GM23338 (cell line): ENCODE results near the gene KLHL33. TPM values are rescaled to one million over a fixed set of nuclear protein-coding genes. Genes with fewer than 3 reads are reported as not detected.

ENCODE experiments used
- ATAC-seq: fragments of 200-7000 bp; cut with Tn5 transposase; 3 replicates; pipeline ENCODE4 v1.9.1; 2020
- DNase-seq: peaks from one replicate; pipeline ENCODE4 v3.0.0-alpha.2; 2015; ENCODE audit warnings: low spot score
- H2AFZ ChIP-seq: fragments of 200-600 bp; sonication (generic); 2 replicates; pipeline ENCODE4 v1.8.0; 2016; ENCODE audit warnings: antibody characterized with exemption, mild to moderate bottlenecking, moderate library complexity
- H3F3A ChIP-seq: fragments of 200-600 bp; sonication (generic); replicated peaks from 2 replicates; pipeline ENCODE4 v1.8.0; 2017; ENCODE audit warnings: antibody characterized with exemption, mixed run types, low read depth
- H3K27ac ChIP-seq: fragments of 200-600 bp; sonication (generic); 2 replicates; pipeline ENCODE4 v1.6.1; 2016; ENCODE audit warnings: low read depth
- H3K27me3 ChIP-seq: fragments of 200-600 bp; sonication (generic); 2 replicates; pipeline ENCODE4 v1.8.0; 2016; ENCODE audit warnings: mild to moderate bottlenecking, mixed run types, moderate library complexity; ENCODE audit not compliant: insufficient read depth
- H3K36me3 ChIP-seq: fragments of 200-600 bp; sonication (generic); 2 replicates; pipeline ENCODE4 v1.8.0; 2016; ENCODE audit warnings: mild to moderate bottlenecking; ENCODE audit not compliant: insufficient read depth
- H3K4me1 ChIP-seq: fragments of 200-600 bp; sonication (generic); 2 replicates; pipeline ENCODE4 v1.8.0; 2016; ENCODE audit warnings: mild to moderate bottlenecking, moderate library complexity; ENCODE audit not compliant: insufficient read depth
- H3K4me2 ChIP-seq: fragments of 200-600 bp; sonication (generic); 2 replicates; pipeline ENCODE4 v1.7.1; 2017; ENCODE audit warnings: mixed run types
- H3K4me3 ChIP-seq: fragments of 200-600 bp; sonication (generic); 2 replicates; pipeline ENCODE4 v1.6.1; 2016; ENCODE audit warnings: mixed run types
- H3K79me2 ChIP-seq: fragments of 200-600 bp; sonication (generic); replicated peaks from 2 replicates; pipeline ENCODE4 v1.8.0; 2017; ENCODE audit warnings: mild to moderate bottlenecking; ENCODE audit not compliant: insufficient read depth
- H3K9me2 ChIP-seq: fragments of 200-600 bp; sonication (generic); 2 replicates; pipeline ENCODE4 v1.8.0; 2017; ENCODE audit not compliant: insufficient read depth
- H4K20me1 ChIP-seq: fragments of 200-600 bp; sonication (generic); replicated peaks from 2 replicates; pipeline ENCODE4 v1.8.0; 2017; ENCODE audit warnings: mild to moderate bottlenecking; ENCODE audit not compliant: insufficient read depth
- H3K27ac Mint-ChIP-seq: 2 replicates; pipeline ENCODE4 v1.8.0; 2020; ENCODE audit warnings: inconsistent platforms, mild to moderate bottlenecking, moderate library complexity, mixed read lengths
- H3K27me3 Mint-ChIP-seq: 3 replicates; pipeline ENCODE4 v1.8.0; 2022; ENCODE audit warnings: low read depth, mild to moderate bottlenecking, moderate library complexity, mixed read lengths, inconsistent platforms; ENCODE audit not compliant: insufficient read depth, poor library complexity
- H3K36me3 Mint-ChIP-seq: 3 replicates; pipeline ENCODE4 v1.8.0; 2021; ENCODE audit warnings: low read depth, mild to moderate bottlenecking, inconsistent platforms, moderate library complexity, mixed read lengths
- H3K4me1 Mint-ChIP-seq: 3 replicates; pipeline ENCODE4 v1.8.0; 2020; ENCODE audit warnings: mild to moderate bottlenecking, inconsistent platforms, mixed read lengths
- H3K4me3 Mint-ChIP-seq: 3 replicates; pipeline ENCODE4 v1.8.0; 2021; ENCODE audit warnings: moderate library complexity, mild to moderate bottlenecking, inconsistent platforms, mixed read lengths
- H3K9me3 Mint-ChIP-seq: 3 replicates; pipeline ENCODE4 v1.8.0; 2020; ENCODE audit warnings: moderate library complexity, mild to moderate bottlenecking, inconsistent platforms, mixed read lengths
- CTCF ChIP-seq, 2 experiments: fragments of 200-600 bp in 1 of 2; sonication (generic) in 1 of 2; conservative IDR thresholded peaks; 2 replicates each; pipeline versions ENCODE4 v1.5.1 to v1.6.1; 2016 to 2017; ENCODE audit warnings: antibody characterized with exemption in 2 of 2, low read depth in 2 of 2, mild to moderate bottlenecking in 2 of 2, moderate library complexity in 1 of 2
- ETS1 ChIP-seq: IDR thresholded peaks from 2 replicates; pipeline ENCODE4 v1.6.1; 2016; ENCODE audit warnings: antibody characterized with exemption
- EZH2 ChIP-seq: fragments of 200-600 bp; sonication (generic); IDR thresholded peaks from one replicate; pipeline ENCODE4 v1.8.0; 2017; ENCODE audit warnings: antibody characterized with exemption, mild to moderate bottlenecking, low read depth; ENCODE audit not compliant: unreplicated experiment
- EZH2phosphoT487 ChIP-seq: fragments of 200-600 bp; sonication (generic); IDR thresholded peaks from one replicate; pipeline ENCODE4 v1.8.1; 2018; ENCODE audit warnings: antibody characterized with exemption; ENCODE audit not compliant: unreplicated experiment
- JUNB ChIP-seq: IDR thresholded peaks from one replicate; pipeline ENCODE4 v1.6.1; 2016; ENCODE audit warnings: antibody characterized with exemption; ENCODE audit not compliant: unreplicated experiment
- NANOG ChIP-seq: IDR thresholded peaks from 2 replicates; pipeline ENCODE4 v1.6.1; 2016; ENCODE audit warnings: antibody characterized with exemption, borderline replicate concordance
- POLR2AphosphoS5 ChIP-seq: IDR thresholded peaks from 2 replicates; pipeline ENCODE4 v1.6.1; 2016; ENCODE audit warnings: antibody characterized with exemption, low read depth
- STAT1 ChIP-seq: IDR thresholded peaks from one replicate; pipeline ENCODE4 v1.6.1; 2016; ENCODE audit warnings: antibody characterized with exemption; ENCODE audit not compliant: unreplicated experiment
- ZNF114 ChIP-seq: fragments of 250-450 bp; sonication (Bioruptor Pico); IDR thresholded peaks from 2 replicates; pipeline ENCODE4 v1.5.0; 2020; ENCODE audit warnings: mild to moderate bottlenecking, moderate library complexity
- ZNF331 ChIP-seq: fragments of 250-450 bp; sonication (Bioruptor Pico); IDR thresholded peaks from 2 replicates; pipeline ENCODE4 v1.5.0; 2020; ENCODE audit warnings: low read depth, mild to moderate bottlenecking, moderate library complexity
- ZNF462 ChIP-seq: fragments of 250-450 bp; sonication (Bioruptor Pico); IDR thresholded peaks from 2 replicates; pipeline ENCODE4 v1.5.0; 2020; ENCODE audit warnings: mild to moderate bottlenecking, moderate library complexity
- long read RNA-seq: library from polyadenylated mRNA; unstranded; transcript quantifications from one replicate; pipeline ENCODE4 v2.0.0, GENCODE V29; 2020; ENCODE audit not compliant: unreplicated experiment
- polyA plus RNA-seq: library from polyadenylated mRNA; unstranded; fragments of >200 nt; fragmentation: Nextera tagmentation; extraction: Ambion mirVana; gene quantifications from 2 replicates; pipeline ENCODE4 v1.2.1, GENCODE V29; 2016
- total RNA-seq: library from RNA; depleted of rRNA; stranded (reverse); fragments of >200 nt; shearing (Covaris generic); gene quantifications from 2 replicates; pipeline ENCODE4 v1.2.3, GENCODE V29; 2014; rRNA removed

KLHL33 gene
- 0.12 and 0.35 TPM in 2 replicates for total RNA-seq
- polyA plus RNA-seq = 0.09 and 0.15 TPM in 2 replicates
- long read RNA-seq = 0 reads

- Histone ChIP-seq H3F3A (0 out of 2 replicates have a peak, but pooled peaks cover 3% of the 10 kb centered on the region), H3K27me3 (peaks cover 32% of the 10 kb centered on the region), H3K27ac (no peak within 1 kb of the TSS), H3K79me2 (no peaks in the 10 kb centered on the region), H3K4me3 (peak within 1 kb of the TSS; percentile 70), H3K36me3 (no peaks in the 10 kb centered on the region), H3K4me1 (peaks cover 2% of the 10 kb centered on the region; the same call in 1 of the 2 replicates), H3K9me2 (no peaks in the 10 kb centered on the region), H3K4me2 (peak within 1 kb of the TSS; percentile 95), H4K20me1 (no peaks in the 10 kb centered on the region), H2AFZ (peak within 1 kb of the TSS; percentile 100)
- TF ChIP-seq JUNB (no peak), ZNF114 (CRISPR knock-in tag) (no peak), EZH2 (peak; percentile 13)
- peak within 1 kb of the TSS; percentile 81 for H3K4me3 Mint-ChIP-seq
- H3K27me3 Mint-ChIP-seq = peaks cover 23% of the 10 kb centered on the region
- H3K27ac Mint-ChIP-seq = no peak within 1 kb of the TSS
- H3K4me1 Mint-ChIP-seq = peaks cover 17% of the 10 kb centered on the region
- DNase-seq = no peak
- no peaks in the 10 kb centered on the region; the same call in 2 of the 3 replicates for H3K9me3 Mint-ChIP-seq
- peak; percentile 39 for ATAC-seq
- H3K36me3 Mint-ChIP-seq = no peaks in the 10 kb centered on the region; the same call in 2 of the 3 replicates
Observed at GRCh38 chr14:20435582-20436362, at the start of gene KLHL33. Gene KLHL33 (minus strand): TSS chr14:20436166. CDS start chr14:20435811, 355 bp downstream.

- Mint-ChIP-seq H3K27ac (no peak overlapping the region), H3K4me3 (no peak overlapping the region), H3K9me3 (no peaks in the 10 kb centered on the region), H3K36me3 (peaks cover 10% of the 10 kb centered on the region), H3K4me1 (peaks cover 26% of the 10 kb centered on the region), H3K27me3 (peaks cover 2% of the 10 kb centered on the region)
- Histone ChIP-seq H3K4me3 (no peak overlapping the region), H3K4me2 (no peak overlapping the region), H3K79me2 (no peaks in the 10 kb centered on the region), H2AFZ (0 out of 2 replicates have a peak overlapping the region, but pooled peaks have one; percentile 18), H3K4me1 (peaks cover 17% of the 10 kb centered on the region), H3K27me3 (no peaks in the 10 kb centered on the region), H3K27ac (no peak overlapping the region), H3K9me2 (0 out of 2 replicates have a peak, but pooled peaks cover 7% of the 10 kb centered on the region), H3K36me3 (peaks cover 5% of the 10 kb centered on the region), H4K20me1 (no peaks in the 10 kb centered on the region), H3F3A (peaks cover 6% of the 10 kb centered on the region; the same call in 1 of the 2 replicates)
- no peak for ATAC-seq
- no peak for DNase-seq
- TF ChIP-seq ETS1 (no peak), ZNF462 (no peak), NANOG (no peak), ZNF331 (CRISPR knock-in tag) (no peak), JUNB (no peak), CTCF (conservative IDR thresholded peaks at IDR 0.05; ENCODE audit: low read depth in 2 of 2) (no peak), ZNF114 (CRISPR knock-in tag) (no peak), POLR2AphosphoS5 (no peak), EZH2phosphoT487 (no peak), STAT1 (no peak), EZH2 (no peak)
Observed at GRCh38 chr14:20482382-20482781, 46.4 kb upstream of the KLHL33 start.
